Keratinocyte (primary cell): Measurements from ENCODE around the gene SNX7. TPM values are rescaled to one million over a fixed set of nuclear protein-coding genes. Genes with fewer than 3 reads are reported as not detected.

Experiments used
- DNase-seq: peaks from one replicate; pipeline ENCODE4 v3.0.0-alpha.2; 2011; ENCODE audit warnings: low read depth, missing footprints, low spot score
- FAIRE-seq: peaks from 2 replicates; lab custom pipeline; 2011; peaks lifted over from hg19 to GRCh38; lab: Jason Lieb, UNC
- H2AFZ ChIP-seq: 2 replicates; pipeline ENCODE4 v1.6.0; 2012; ENCODE audit warnings: low read length, control low read depth, inconsistent platforms; ENCODE audit not compliant: control insufficient read depth
- H3K27ac ChIP-seq: 2 replicates; pipeline ENCODE4 v1.5.1; 2011; ENCODE audit warnings: low read length; ENCODE audit not compliant: control insufficient read depth, insufficient read depth
- H3K27me3 ChIP-seq: 3 replicates; pipeline ENCODE4 v1.6.0; 2011; ENCODE audit warnings: low read length; ENCODE audit not compliant: control insufficient read depth, insufficient read depth; ENCODE audit errors: extremely low read depth
- H3K36me3 ChIP-seq, 2 experiments: 2 replicates in 1 of 2; 3 replicates in 1 of 2; pipeline ENCODE4 v1.5.1; 2011; ENCODE audit warnings: low read length in 2 of 2, mild to moderate bottlenecking in 1 of 2; ENCODE audit not compliant: control insufficient read depth in 2 of 2, insufficient read depth in 2 of 2; ENCODE audit errors: extremely low read depth in 1 of 2
- H3K4me1 ChIP-seq: 3 replicates; pipeline ENCODE4 v1.5.1; 2011; ENCODE audit warnings: low read length; ENCODE audit not compliant: control insufficient read depth, insufficient read depth; ENCODE audit errors: extremely low read depth
- H3K4me2 ChIP-seq: 3 replicates; pipeline ENCODE4 v1.6.0; 2011; ENCODE audit warnings: low read depth, low read length; ENCODE audit not compliant: control insufficient read depth, insufficient read depth; ENCODE audit errors: extremely low read depth
- H3K4me3 ChIP-seq, 3 experiments: fragments of 200-600 bp in 1 of 3; sonication (generic) in 1 of 3; 2 replicates in 2 of 3; 3 replicates in 1 of 3; pipeline ENCODE4 v1.5.1; 2011 to 2016; ENCODE audit warnings: low read length in 3 of 3, mild to moderate bottlenecking in 3 of 3, control low read depth in 2 of 3, inconsistent platforms in 1 of 3, low read depth in 1 of 3, mixed read lengths in 1 of 3, mixed run types in 1 of 3, moderate library complexity in 1 of 3; ENCODE audit not compliant: control insufficient read depth in 2 of 3, insufficient read depth in 2 of 3; ENCODE audit errors: extremely low read depth in 1 of 3
- H3K79me2 ChIP-seq: 2 replicates; pipeline ENCODE4 v1.6.0; 2012; ENCODE audit warnings: low read length; ENCODE audit not compliant: control insufficient read depth, insufficient read depth
- H3K9ac ChIP-seq: 3 replicates; pipeline ENCODE4 v1.6.0; 2011; ENCODE audit warnings: low read length; ENCODE audit not compliant: control insufficient read depth, insufficient read depth; ENCODE audit errors: extremely low read depth
- H3K9me1 ChIP-seq: 3 replicates; pipeline ENCODE4 v1.6.0; 2011; ENCODE audit warnings: low read length; ENCODE audit not compliant: control insufficient read depth, insufficient read depth; ENCODE audit errors: extremely low read depth
- H3K9me3 ChIP-seq: 2 replicates; pipeline ENCODE4 v1.5.1; 2012; ENCODE audit warnings: low read depth, low read length; ENCODE audit not compliant: control insufficient read depth
- H4K20me1 ChIP-seq: 3 replicates; pipeline ENCODE4 v1.6.0; 2011; ENCODE audit warnings: low read length; ENCODE audit not compliant: control insufficient read depth, insufficient read depth; ENCODE audit errors: extremely low read depth
- CTCF ChIP-seq, 3 experiments: IDR thresholded peaks in 1 of 3; conservative IDR thresholded peaks in 1 of 3; optimal IDR thresholded peaks in 1 of 3; 2 replicates in 2 of 3; 3 replicates in 1 of 3; pipeline versions ENCODE3 to v1.5.1; 2011; ENCODE audit warnings: low read length in 3 of 3, mild to moderate bottlenecking in 3 of 3, moderate library complexity in 2 of 3, control low read depth in 1 of 3, inconsistent platforms in 1 of 3; ENCODE audit not compliant: insufficient read depth in 2 of 3; ENCODE audit errors: extremely low read depth in 1 of 3
- EZH2 ChIP-seq: IDR thresholded peaks from one replicate; pipeline ENCODE4 v1.6.1; 2012; ENCODE audit warnings: inconsistent platforms, mild to moderate bottlenecking, low read length, moderate library complexity
- dilution Hi-C: fragments of 300-500 bp; cut with MboI; formaldehyde crosslinking; loops from one replicate; pipeline ENCODE4 v1.7.0; 2020; ENCODE audit warnings: low sequenced_read_pairs; ENCODE audit not compliant: extremely low pct_ligation_motif_present
- polyA plus RNA-seq, 5 experiments: library from polyadenylated mRNA; depleted of rRNA in 3 of 5; stranded (reverse) in 3 of 5; stranded (forward) in 1 of 5; unstranded in 1 of 5; fragments of >200 nt; gene quantifications; 1 replicate in 1 of 5; 2 replicates in 3 of 5; 3 replicates in 1 of 5; pipeline versions ENCODE4 v1.2.1 to v1.2.3, GENCODE V29; 2011 to 2012; ENCODE audit warnings: missing spikeins in 2 of 5, low read depth in 1 of 5, low replicate concordance in 1 of 5

SNX7 gene
- polyA plus RNA-seq, 1 donor (not counting 4 experiments of a cell fraction or from before 2014, with no cell fraction given), result 50.5 TPM

- dilution Hi-C loops, result no loop called here
- Histone ChIP-seq H3K4me3 (no peak overlapping the region), H4K20me1 (no peaks in the 10 kb centered on the region), H3K4me1 (no peaks in the 10 kb centered on the region), H3K9me1 (no peaks in the 10 kb centered on the region), H3K9me3 (no peaks in the 10 kb centered on the region), H2AFZ (no peak overlapping the region), H3K27ac (no peak overlapping the region), H3K9ac (no peak overlapping the region), H3K4me2 (no peak overlapping the region), H3K36me3 (no peaks in the 10 kb centered on the region), H3K79me2 (no peaks in the 10 kb centered on the region), H3K27me3 (no peaks in the 10 kb centered on the region)
- no peak for DNase-seq
- FAIRE-seq, result no peak
- TF ChIP-seq CTCF (optimal IDR thresholded peaks at IDR 0.05 in 1 of 3, IDR thresholded peaks at IDR 0.05 in 1 of 3, conservative IDR thresholded peaks at IDR 0.05 in 1 of 3; ENCODE audit: extremely low read depth in 1 of 3, insufficient read depth in 2 of 3, low read length in 3 of 3), result no peak
- no peak for TF ChIP-seq EZH2
Observed at GRCh38 chr1:98769162-98769561, 107.6 kb downstream of the SNX7 start.

- DNase-seq, result no peak
- Histone ChIP-seq H3K4me1 (no peaks in the 10 kb centered on the region), H3K9me1 (no peaks in the 10 kb centered on the region), H3K27ac (no peak overlapping the region), H2AFZ (no peak overlapping the region), H3K9ac (no peak overlapping the region), H3K4me2 (no peak overlapping the region), H3K36me3 (no peaks in the 10 kb centered on the region), H3K9me3 (no peaks in the 10 kb centered on the region), H4K20me1 (no peaks in the 10 kb centered on the region), H3K79me2 (no peaks in the 10 kb centered on the region), H3K4me3 (no peak overlapping the region), H3K27me3 (no peaks in the 10 kb centered on the region)
- dilution Hi-C loops, result no loop called here
- TF ChIP-seq EZH2 (no peak), CTCF (optimal IDR thresholded peaks at IDR 0.05 in 1 of 3, IDR thresholded peaks at IDR 0.05 in 1 of 3, conservative IDR thresholded peaks at IDR 0.05 in 1 of 3; ENCODE audit: extremely low read depth in 1 of 3, insufficient read depth in 2 of 3, low read length in 3 of 3) (no peak)
- no peak for FAIRE-seq
Observed at GRCh38 chr1:98781906-98782305, 120.4 kb downstream of the SNX7 start.
